Stimulated activated CD8-positive, alpha-beta memory T cell treated with anti-CD3 and anti-CD28 coated beads, Interleukin-7, amount 100 ng/mL, for 48 hours (primary cell): ENCODE data around the gene PCF11.
"Not testable (repeated sequence)": the region's sequence is repeated elsewhere in the genome, so short reads cannot be mapped to it uniquely, and the experiment has no call there.

ENCODE experiments used
- DNase-seq, 2 donors: peaks; one replicate each; pipeline ENCODE4 v3.0.0-alpha.2; 2020; ENCODE audit warnings: low read depth in 1 of 2; ENCODE audit errors: extremely low read depth in 1 of 2

The PCF11 gene

DNA sequence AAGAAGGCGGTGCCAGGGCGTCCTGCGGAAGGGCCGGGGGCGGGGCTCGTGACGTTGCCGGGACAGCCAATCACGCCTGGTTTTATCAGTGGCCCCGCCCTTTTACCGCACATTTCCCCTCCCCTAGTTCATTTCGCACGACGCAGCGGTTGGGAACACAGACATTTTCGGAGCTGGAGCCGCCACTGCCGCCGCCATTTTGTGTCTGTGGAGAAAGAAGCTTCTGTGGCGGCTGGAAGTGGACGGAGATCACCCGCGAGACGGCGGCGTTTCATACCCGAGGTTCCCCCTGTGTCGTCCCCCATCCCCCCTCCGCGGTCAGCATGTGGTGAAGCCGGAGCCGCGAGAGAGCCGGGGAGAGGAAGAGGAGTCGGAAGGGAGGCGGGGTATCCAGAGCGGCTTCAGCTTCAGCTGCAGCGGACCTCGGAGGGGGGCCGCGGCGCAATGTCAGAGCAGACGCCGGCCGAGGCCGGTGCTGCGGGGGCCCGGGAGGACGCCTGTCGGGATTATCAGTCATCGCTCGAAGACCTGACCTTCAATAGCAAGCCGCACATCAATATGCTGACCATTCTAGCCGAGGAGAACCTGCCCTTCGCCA lies at the start of gene PCF11:
TSS of gene PCF11 (plus strand) at position 136 of the 598 bp plus-strand sequence. CDS start at position 445, 309 bp downstream.
- no peak for DNase-seq

GRCh38 chr11:83112886-83113285 lies 44.0 kb upstream of the PCF11 start:
- no peak for DNase-seq

GRCh38 chr11:83115026-83115425 lies 41.9 kb upstream of the PCF11 start:
- DNase-seq = no peak

GRCh38 chr11:83115551-83115950 lies 41.4 kb upstream of the PCF11 start:
- DNase-seq = no peak

- DNase-seq = no peak
These were observed 40.8 kb upstream of the PCF11 start for GRCh38 chr11:83116015-83116641.

- no peak for DNase-seq
These were observed 38.1 kb upstream of the PCF11 start for GRCh38 chr11:83118814-83119213.

DNA sequence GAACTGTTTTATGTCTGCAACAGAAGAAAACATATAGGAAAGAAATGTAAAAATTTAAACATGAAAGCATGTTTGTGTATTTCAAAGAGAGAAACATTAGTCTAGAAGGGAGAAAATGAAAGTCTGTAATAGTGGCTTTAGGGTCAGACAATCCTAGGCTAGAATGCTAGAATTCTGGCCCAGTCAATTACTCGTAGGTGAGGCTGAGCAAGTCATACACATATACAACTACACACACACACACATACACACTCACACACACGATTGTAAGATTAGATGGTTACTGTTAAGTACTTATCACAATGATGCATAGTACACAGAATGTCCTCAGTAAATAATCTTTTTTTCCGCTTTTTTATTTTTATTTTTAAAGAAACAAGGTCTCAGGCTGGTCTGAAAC lies 37.7 kb upstream of the PCF11 start:
- no peak for DNase-seq

- no peak for DNase-seq
These were observed 36.6 kb upstream of the PCF11 start for GRCh38 chr11:83120327-83120726.

DNA sequence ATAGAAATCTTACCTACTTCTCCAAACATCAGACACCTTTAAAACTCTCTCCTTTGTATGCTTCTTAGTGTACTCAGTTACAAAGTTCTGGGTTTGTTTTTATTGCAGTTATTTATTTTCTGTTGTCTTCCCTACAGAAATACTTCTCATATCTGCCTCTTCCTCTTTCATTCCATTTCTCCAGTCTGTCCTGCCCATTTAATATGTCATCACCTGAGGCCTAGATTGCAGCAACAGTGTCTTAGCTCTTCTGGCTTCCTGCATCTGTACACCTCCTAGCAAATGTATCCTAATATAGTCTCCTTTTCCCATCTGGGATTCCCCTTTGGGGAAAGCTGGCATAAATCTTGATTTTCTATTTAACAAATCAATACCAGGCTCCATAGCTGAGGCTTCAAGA lies 34.9 kb upstream of the PCF11 start:
- no peak for DNase-seq

DNA sequence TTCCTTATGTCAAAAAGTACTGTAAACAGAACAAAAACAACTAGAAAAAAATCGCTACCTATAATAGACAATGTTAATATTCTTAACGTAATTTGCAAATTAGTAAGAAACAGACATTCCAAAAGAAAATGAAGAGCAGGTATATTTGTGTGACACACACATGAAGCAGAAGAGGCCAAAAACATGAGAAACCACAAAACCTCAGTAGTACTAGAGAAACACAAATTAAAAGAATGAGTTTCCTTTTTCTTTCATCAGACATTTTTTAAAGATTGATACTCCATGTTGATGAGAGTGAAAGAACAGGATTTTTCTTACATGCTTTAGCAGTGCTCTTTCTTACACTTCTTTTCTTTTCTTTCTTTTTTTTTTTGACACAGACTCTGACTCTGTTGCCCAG lies 34.2 kb upstream of the PCF11 start:
- DNase-seq = no peak

DNA sequence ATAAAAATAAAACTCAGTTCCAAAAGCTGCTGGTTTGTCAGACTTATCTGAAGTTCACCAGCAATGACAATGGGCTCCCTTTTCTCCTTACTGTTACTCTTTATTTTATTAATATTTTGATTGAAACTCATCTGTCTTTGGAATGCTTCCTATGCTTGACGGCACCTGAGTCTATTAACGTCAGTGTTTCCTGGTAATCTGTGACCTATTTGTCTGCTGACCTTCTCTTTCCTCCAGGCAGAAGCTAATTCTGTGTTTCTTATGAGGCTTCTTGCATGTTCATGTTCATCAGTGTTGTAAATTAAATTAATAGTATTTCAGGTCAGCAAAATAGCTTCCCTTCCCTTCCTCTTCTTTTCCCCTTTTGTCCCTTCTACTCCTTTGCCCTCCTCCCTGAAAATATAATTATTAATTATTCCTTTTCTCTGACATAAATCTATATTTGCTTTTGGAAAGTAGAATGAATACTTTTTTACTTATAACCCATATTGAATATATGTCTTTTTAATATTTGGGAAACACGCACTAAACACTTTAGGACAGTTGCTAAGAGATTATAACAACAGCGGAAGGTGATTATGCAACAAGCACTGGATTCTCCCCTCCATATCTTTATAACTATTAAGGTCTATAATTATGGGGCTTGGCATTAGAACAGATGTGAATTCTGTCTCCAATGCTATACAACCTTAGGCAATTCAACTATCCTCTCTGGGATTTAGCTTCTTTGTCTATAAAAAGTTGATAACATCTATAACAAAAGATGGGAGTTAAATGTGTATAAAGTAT lies 32.1 kb upstream of the PCF11 start:
- DNase-seq = no peak

- DNase-seq = no peak
These were observed 31.4 kb upstream of the PCF11 start for GRCh38 chr11:83125577-83125976.

DNA sequence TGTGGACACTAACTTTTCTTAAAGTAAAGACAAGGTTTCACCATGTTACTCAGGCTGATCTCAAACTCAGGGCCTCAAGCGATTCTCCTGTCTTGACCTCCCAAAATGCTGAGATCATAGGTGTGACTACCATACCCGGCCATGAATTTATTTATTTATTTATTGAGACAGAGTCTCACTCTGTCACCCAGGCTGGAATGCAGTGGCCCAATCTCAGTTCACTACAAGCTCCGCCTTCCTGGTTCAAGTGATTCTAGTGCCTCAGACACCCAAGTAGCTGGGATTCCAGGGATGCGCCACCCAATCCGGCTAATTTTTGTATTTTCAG lies 29.7 kb upstream of the PCF11 start:
- no peak for DNase-seq

DNA sequence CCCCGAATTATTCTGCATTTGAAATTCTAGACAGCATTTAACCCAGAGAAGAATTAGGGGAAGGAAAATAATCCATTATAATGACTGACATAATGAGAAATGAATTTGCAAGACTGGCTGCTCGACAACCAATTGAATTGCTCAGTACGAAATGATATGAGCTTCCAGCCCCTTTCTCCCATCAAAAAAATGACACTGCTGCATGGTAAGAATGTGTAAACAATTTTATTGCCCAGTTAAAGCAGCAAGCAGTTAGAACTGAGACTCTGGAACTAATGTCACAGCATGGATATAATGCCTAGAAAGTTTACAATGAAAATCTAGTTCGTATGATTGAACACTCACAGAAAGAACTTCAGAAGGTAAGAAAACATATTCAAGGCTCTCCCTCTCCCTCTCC lies 24.7 kb upstream of the PCF11 start:
- DNase-seq = no peak

- DNase-seq = not testable (repeated sequence)
These were observed 23.7 kb upstream of the PCF11 start for GRCh38 chr11:83133266-83133665.

DNA sequence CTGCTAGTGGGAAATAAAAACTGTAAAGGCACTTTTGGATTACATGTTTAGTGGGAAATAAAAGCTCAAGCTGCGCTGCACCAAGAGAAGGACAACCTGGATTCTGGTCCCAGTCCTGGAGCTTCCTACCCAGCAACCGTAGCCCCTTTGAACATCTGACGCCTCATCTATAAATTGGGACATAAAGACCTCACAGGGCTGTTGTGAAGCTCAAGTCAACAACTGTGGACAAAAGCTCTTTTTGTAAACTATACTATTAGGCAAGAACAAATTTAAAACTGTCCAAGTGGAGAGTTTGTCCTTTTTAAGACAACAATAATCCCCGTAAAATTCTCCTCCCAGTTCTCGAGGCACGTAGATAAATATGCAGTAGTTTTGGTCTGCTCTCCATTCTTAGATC lies 17.6 kb upstream of the PCF11 start:
- DNase-seq = no peak

DNA sequence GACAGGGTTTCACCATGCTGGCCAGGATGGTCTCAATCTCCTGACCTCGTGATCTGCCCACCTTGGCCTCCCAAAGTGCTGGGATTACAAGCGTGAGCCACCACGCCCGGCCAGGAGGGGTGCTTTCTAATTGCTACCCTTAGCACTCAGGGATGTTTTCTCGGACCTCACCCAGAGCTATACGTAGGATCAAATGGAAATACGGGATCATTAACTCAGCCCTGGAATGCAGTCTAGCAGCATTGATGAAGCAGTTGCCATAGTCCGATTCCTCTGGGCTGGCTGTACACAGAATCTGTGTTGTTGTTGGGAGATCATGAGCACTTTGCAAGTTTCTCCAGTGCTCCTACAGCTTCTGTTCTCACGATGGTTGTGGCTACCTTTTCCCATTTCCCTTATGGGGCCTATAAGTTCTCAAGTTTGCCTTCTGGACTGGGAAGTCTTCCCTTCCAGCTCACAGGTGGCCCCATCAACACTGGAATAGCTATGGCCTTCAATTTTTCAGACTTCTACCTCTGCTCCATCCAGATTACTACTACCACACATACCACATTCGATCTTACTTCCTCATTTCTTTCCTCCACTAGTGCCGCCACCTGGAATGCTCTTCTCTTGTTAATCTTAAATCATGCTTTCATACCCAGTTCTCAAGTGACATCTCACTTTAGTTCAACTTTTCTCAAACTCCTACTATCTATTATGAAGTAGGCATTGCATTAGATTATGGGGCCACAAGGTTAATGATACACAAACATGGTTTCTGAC lies 16.1 kb upstream of the PCF11 start:
- DNase-seq = no peak

DNA sequence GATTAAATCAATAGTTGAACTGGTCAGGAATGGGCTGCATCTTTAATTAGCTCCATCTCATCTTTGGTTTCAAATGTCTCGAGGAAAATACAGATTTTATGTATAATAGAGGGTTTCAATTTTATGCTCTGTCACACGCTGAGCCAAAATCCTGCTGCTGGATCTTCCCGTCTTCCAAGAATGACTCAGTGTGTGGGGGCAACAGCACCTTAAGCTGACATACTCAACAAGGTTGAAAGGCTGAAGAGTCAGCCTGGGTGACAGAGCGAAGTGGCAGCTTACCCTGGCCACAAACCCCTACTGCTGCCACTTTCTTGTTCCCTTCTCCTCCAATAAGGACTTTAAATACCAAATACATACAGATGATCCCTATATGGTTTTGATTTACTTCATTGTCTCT lies 9.0 kb upstream of the PCF11 start:
- no peak for DNase-seq

DNA sequence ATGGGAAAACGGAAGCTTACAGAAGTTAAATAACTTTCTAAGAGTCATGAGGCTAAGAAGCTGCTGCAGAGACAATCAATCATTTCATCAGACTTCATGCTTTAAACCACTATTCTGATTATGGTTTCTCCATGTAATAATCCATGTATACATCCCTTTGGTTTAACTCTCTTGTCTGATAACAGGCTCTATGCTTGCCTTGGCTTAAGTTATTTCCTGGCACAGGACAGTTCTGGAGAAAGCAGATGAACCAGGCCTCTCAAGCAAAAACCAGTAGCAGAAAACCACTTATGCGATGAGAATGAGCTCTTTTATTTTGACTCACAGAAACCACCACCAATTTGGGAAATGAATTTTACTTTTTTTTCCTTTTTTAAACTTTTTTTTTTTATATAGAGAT lies 6.5 kb upstream of the PCF11 start:
- no peak for DNase-seq

- DNase-seq = no peak
These were observed 5.5 kb upstream of the PCF11 start for GRCh38 chr11:83151274-83151977.

- DNase-seq = no peak
These were observed 4.7 kb upstream of the PCF11 start for GRCh38 chr11:83152264-83152663.
